Heart left ventricle (tissue), 16 donors: ENCODE data around the gene LRRC38. TPM values are rescaled to one million over a fixed set of nuclear protein-coding genes. Genes with fewer than 3 reads are reported as not detected.

Source experiments
- ATAC-seq, 4 donors: fragments of 200-7000 bp; cut with Tn5 transposase; one replicate each; pipeline ENCODE4 v1.9.1; 2020 to 2022; ENCODE audit warnings: moderate library complexity in 4 of 4, mild to moderate bottlenecking in 3 of 4, moderate number of reproducible peaks in 1 of 4
- DNase-seq, 5 donors: peaks; one replicate each; pipeline ENCODE4 v3.0.0-alpha.2; 2020
- H3K27ac ChIP-seq, 12 donors: fragments of 200-600 bp; sonication (generic) in 4 of 12; one replicate each; pipeline versions ENCODE4 v1.5.0 to v1.8.0; 2016 to 2022; ENCODE audit warnings: mild to moderate bottlenecking in 2 of 12
- H3K27me3 ChIP-seq, 9 donors: fragments of 200-600 bp; sonication (generic) in 2 of 9; one replicate each; pipeline versions ENCODE4 v1.5.1 to v1.8.0; 2016 to 2022; ENCODE audit warnings: mild to moderate bottlenecking in 3 of 9
- H3K36me3 ChIP-seq, 9 donors: fragments of 200-600 bp; sonication (generic) in 2 of 9; one replicate each; pipeline versions ENCODE4 v1.5.0 to v1.8.0; 2018 to 2022; ENCODE audit warnings: mild to moderate bottlenecking in 2 of 9
- H3K4me1 ChIP-seq, 12 donors: fragments of 200-600 bp; sonication (generic) in 4 of 12; one replicate each; pipeline versions ENCODE4 v1.5.0 to v1.8.0; 2016 to 2022; ENCODE audit warnings: mild to moderate bottlenecking in 3 of 12
- H3K4me3 ChIP-seq, 12 donors: fragments of 200-600 bp; sonication (generic) in 4 of 12; one replicate each; pipeline versions ENCODE4 v1.5.0 to v1.8.0; 2017 to 2022; ENCODE audit warnings: mild to moderate bottlenecking in 9 of 12, moderate library complexity in 4 of 12
- H3K9me3 ChIP-seq, 12 donors: fragments of 200-600 bp; sonication (generic) in 4 of 12; one replicate each; pipeline versions ENCODE4 v1.5.0 to v1.8.0; 2016 to 2022; ENCODE audit warnings: mild to moderate bottlenecking in 1 of 12
- CTCF ChIP-seq, 12 donors: fragments of 200-600 bp; sonication (generic) in 4 of 12; IDR thresholded peaks; one replicate each; pipeline versions ENCODE4 v1.5.0 to v1.8.0; 2018 to 2022; ENCODE audit warnings: antibody characterized with exemption in 12 of 12, mild to moderate bottlenecking in 5 of 12
- POLR2A ChIP-seq, 2 donors: fragments of 450-650 bp; IDR thresholded peaks; one replicate each; pipeline ENCODE4 v1.6.1; 2017; ENCODE audit warnings: antibody characterized with exemption in 2 of 2, mild to moderate bottlenecking in 2 of 2, moderate library complexity in 2 of 2
- WGBS, 4 donors: extraction: QIAGEN DNeasy Blood & Tissue Kit in 2 of 4; methylation state at CpG; one replicate each; pipeline versions ENCODE4 v1.1.5 to v1.1.7; 2013 to 2018; 5-methylcytosine and 5-hydroxymethylcytosine counted together
- intact Hi-C, 10 donors: fragments of 100-400 bp; cut with DNase I; formaldehyde crosslinking; loops; one replicate each; pipeline versions ENCODE4 v1.11.1 to v1.14.2; 2022
- polyA plus RNA-seq, 2 donors: library from polyadenylated mRNA; stranded (reverse); fragments of 200-250 nt; gene quantifications; one replicate each; pipeline ENCODE4 v1.2.3, GENCODE V29; 2013
- total RNA-seq, 9 donors: library from RNA; depleted of rRNA in 2 of 9; stranded (reverse); fragments of >200 nt in 2 of 9; fragmentation: NEBNext Ultra II Directional in 3 of 9; extraction: Animal tissue kit (Norgen Biotek cat#: 25700) in 3 of 9; gene quantifications; one replicate each; pipeline versions ENCODE4 v1.1.0 to v1.2.4, GENCODE V29; 2016 to 2023
- donor health status: ischemic (EF 13 %, LVEDD 7.1; RV severe dilation, severe dysfunction).
- donor health status: healthy with polysubstance abuse.
- donor health status: DM: no; HTN: yes; CAD: no.
- donor health status: DM: no; HTN: no; CAD: no.
- donor health status: ischemic (EF 25% LVEDD 6.9; RV normal size, moderate dysfunction).
- donor health status: ischemic (EF 25% LVEDD 5.7; RV mildly dilated, moderate dysfunction).
- donor health status: healthy.
- donor health status: DM: yes; HTN: yes; CAD: no.
- donor health status: ischemic (EF 35%, LVEDD 5.7; RV mildly dilated, moderate dysfunction).
- donor health status: nonischemic (EF 11% LVEDD 7.7; RV severe dilation, severe dysfunction).
- donor health status: DM: yes; HTN: yes; CAD: no.
- donor health status: PGD.
- donor health status: ischemic (EF 29% LVEDD 5.4; RV normal size, mild dysfunction).
- donor health status: nonischemic (EF 23%, LVEDD 6.1; RV moderate dilation, normal function).

Gene LRRC38
- total and polyA plus RNA-seq, 11 donors = 0.20 to 4.4 (median 1.7) TPM; not detected in 2

GRCh38 chr1:13495186-13495585 lies 18.6 kb downstream of the LRRC38 start:
- intact Hi-C loops = no loop called here
- ATAC-seq (no peak), DNase-seq (peak in 1 of 5 donors; percentile 0)
- Histone ChIP-seq H3K27ac (no peak overlapping the region), H3K4me3 (no peak overlapping the region), H3K27me3 (no peaks in the 10 kb centered on the region), H3K4me1 (no peaks in the 10 kb centered on the region), H3K9me3 (no peaks in the 10 kb centered on the region), H3K36me3 (no peaks in the 10 kb centered on the region)
- WGBS, 4 donors = 62 to 82% (median 76%) methylated on average over 7 of the region's 7 CpGs
- TF ChIP-seq CTCF (IDR thresholded peaks at IDR 0.05) (no peak), POLR2A (IDR thresholded peaks at IDR 0.05) (no peak)

GRCh38 chr1:13494712-13495111 lies 19.1 kb downstream of the LRRC38 start:
- intact Hi-C loops = no loop called here
- 74 to 87% (median 82%) methylated on average over 6 of the region's 6 CpGs for WGBS, 4 donors
- ATAC-seq = no peak
- Histone ChIP-seq H3K27me3 (no peaks in the 10 kb centered on the region), H3K4me1 (no peaks in the 10 kb centered on the region), H3K4me3 (no peak overlapping the region), H3K36me3 (no peaks in the 10 kb centered on the region), H3K9me3 (no peaks in the 10 kb centered on the region), H3K27ac (no peak overlapping the region)
- peak in 1 of 5 donors; percentile 36 for DNase-seq
- no peak for TF ChIP-seq POLR2A (IDR thresholded peaks at IDR 0.05)
- no peak for TF ChIP-seq CTCF (IDR thresholded peaks at IDR 0.05)

DNA sequence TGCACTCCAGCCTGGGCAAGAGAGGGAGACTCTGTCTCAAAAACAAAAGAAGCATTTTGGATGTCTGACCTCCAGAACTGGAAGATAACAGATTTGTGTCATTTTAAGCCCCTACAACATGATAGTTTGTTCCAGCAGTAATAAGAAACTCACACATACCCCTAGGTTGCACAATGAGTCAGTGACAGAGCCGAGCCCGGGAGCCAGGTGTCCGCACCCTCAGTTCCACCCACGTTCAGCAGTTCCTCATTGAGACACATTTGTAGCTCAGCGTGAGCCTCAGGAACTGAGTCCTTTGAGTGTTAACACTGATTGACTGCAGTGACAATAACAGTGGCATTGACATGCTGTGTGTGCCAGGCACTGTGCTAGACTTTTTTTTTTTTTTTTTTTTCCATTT lies 19.8 kb downstream of the LRRC38 start:
- Histone ChIP-seq H3K27me3 (no peaks in the 10 kb centered on the region), H3K9me3 (no peaks in the 10 kb centered on the region), H3K4me3 (no peak overlapping the region), H3K36me3 (no peaks in the 10 kb centered on the region), H3K4me1 (no peaks in the 10 kb centered on the region), H3K27ac (no peak overlapping the region)
- DNase-seq (peak in 1 of 5 donors; percentile 21), ATAC-seq (no peak)
- WGBS, 4 donors = 78 to 83% (median 80%) methylated on average over 5 of the region's 5 CpGs
- intact Hi-C loops = no loop called here
- TF ChIP-seq CTCF (IDR thresholded peaks at IDR 0.05) = no peak
- no peak for TF ChIP-seq POLR2A (IDR thresholded peaks at IDR 0.05)

GRCh38 chr1:13492711-13493110 lies 21.1 kb downstream of the LRRC38 start:
- no peak overlapping the region for H3K4me3 ChIP-seq
- intact Hi-C loops = no loop called here
- ATAC-seq = peak; percentile 46 to 87 (median 62)
- peak overlapping the region in 2 of 12 donors; percentile 43 to 58 for H3K27ac ChIP-seq
- H3K9me3 ChIP-seq = no peaks in the 10 kb centered on the region
- H3K27me3 ChIP-seq = no peaks in the 10 kb centered on the region
- peaks cover 0 to 2% (median 0%) of the 10 kb centered on the region in 12 donors for H3K4me1 ChIP-seq
- 22 to 30% (median 27%) methylated on average over 12 of the region's 12 CpGs for WGBS, 4 donors
- no peaks in the 10 kb centered on the region for H3K36me3 ChIP-seq
- no peak for TF ChIP-seq POLR2A (IDR thresholded peaks at IDR 0.05)
- no peak for TF ChIP-seq CTCF (IDR thresholded peaks at IDR 0.05)
- peak in 3 of 5 donors; percentile 30 to 36 (median 34) for DNase-seq
